HG03571 (cell line): ENCODE results near the gene GRID1.

Source experiments
- ATAC-seq: cut with Tn5 transposase; IDR thresholded peaks from one replicate; pipeline ENCODE4 v1.9.1; 2021; ENCODE audit not compliant: unreplicated experiment

The GRID1 gene

GRCh38 chr10:86234541-86235270, 131.9 kb downstream of the GRID1 start:
- ATAC-seq: no peak

GRCh38 chr10:86234107-86234506, 132.5 kb downstream of the GRID1 start:
- ATAC-seq: no peak

- ATAC-seq: no peak
These were observed 133.5 kb downstream of the GRID1 start for GRCh38 chr10:86233131-86233530.

GRCh38 chr10:86232644-86233043, 134.0 kb downstream of the GRID1 start:
- no peak for ATAC-seq

GRCh38 chr10:86231796-86232560, 134.6 kb downstream of the GRID1 start:
- no peak for ATAC-seq

DNA sequence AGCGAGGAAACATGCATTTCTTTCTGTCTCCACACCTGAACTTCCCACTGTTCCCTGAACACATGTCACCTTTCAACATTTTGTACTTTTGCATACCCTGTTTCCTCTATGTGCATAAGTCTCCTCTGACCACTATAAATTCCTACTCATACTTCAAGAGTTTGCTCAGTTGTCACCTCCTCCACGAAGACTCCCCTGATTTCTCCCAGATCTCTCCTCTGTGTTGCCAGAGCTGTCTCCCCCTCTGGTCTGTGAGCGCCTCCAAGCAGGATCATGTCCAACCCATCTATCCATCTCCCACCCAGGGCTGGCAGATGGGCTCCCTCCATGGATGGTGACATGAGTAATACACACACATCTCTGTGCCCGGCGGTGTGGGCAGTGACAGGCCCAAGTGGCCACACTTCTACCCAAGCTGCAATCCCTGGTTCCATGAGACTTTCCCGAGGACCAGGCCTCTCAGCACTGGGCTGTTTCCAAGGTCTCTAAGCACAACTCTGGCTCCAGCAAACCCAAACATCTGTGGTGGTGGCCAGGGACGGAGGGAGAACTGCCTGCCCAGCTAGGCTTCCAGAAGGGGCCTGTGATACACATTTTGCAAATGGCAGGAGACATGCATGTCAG, 135.9 kb downstream of the GRID1 start:
- ATAC-seq: no peak

DNA sequence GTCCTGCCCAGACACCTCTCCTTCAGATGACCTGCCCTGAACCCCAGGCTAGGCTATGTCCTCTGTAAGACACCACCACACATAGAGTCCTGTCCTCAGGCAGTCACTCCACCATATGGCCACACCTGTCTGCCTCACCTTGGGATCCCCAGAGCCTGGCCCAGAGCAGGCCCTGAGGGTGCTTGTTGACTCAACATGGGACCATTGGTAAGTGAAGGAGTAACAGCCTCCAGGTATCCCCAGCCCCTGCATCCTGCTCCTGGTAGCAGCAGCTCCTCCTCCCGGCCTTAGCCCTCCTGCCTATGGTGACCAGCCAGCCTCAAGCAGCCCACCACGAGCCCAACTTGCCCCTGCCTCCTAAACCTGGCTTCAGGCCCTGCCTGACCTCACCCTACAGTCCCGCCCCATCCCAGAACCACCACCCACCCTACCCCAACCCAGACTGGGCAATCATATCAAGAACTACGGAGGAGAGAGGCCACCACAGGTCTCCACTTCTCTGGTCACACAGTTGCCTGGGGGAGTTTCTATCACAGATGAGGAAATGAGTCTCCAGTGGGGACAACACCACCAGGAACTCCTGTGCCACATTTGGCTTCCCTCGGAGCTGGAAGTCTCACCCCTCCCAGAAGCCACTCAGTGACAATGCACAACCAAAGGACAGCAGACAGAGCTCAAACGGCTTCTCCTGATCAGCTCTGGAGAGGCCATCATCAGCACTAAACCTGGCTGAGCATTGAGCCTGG, 136.6 kb downstream of the GRID1 start:
- ATAC-seq: no peak

DNA sequence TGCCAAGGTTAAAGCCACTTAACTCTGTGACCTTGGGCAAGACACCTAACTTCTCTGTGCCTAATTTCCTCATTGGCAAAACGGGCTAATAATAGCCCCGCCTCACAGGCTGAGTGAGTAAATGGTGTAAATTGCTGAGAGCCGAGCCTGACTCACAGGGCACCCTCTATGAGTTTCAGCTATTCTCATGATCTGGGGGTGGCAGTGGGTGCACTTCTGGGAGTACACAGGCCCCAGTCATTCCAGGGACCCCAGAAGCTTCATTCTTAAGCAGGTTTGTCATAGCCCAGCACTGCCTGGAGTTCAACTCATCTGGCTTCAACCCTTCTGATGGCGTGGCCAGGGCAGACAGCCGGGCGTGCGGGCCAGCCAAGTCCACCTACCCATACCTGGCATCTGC, 137.2 kb downstream of the GRID1 start:
- no peak for ATAC-seq

DNA sequence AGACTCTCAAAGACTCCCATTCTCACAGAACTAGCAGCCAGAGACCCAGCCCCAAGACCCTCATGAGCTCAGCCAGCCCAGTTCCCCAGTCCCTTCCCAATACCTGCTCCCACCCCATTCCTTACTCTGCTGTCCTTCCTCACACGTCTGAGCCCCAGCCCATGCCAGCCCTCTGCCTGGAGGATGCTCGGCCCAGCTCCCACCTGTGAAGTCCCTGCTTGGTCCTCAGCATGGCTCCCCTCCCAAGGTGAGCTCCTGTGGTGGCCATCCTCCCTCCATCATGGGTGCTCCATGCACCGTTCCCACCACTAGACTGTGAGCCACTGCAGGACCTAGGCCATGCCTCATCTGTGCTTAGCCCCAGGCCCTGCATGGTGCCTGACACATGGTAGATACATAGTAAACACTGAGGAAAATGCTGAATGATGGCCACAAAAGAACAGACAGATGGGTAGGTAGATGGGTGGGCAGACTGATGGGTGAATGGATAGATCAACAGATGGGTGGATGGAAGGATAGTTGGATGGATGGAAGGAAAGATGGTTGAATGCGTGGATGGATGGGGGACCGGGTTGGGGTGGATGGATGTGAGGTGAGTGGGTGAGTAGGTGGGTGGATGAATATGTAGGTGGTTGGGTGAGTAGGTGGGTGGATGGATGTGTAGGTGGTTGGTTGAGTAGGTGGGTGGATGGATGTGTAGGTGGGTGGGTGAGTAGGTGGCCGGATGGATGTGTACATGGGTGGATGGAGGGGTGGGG, 138.9 kb downstream of the GRID1 start:
- no peak for ATAC-seq

GRCh38 chr10:86226781-86227201, 139.8 kb downstream of the GRID1 start:
- no peak for ATAC-seq

GRCh38 chr10:86226016-86226415, 140.6 kb downstream of the GRID1 start:
- no peak for ATAC-seq

DNA sequence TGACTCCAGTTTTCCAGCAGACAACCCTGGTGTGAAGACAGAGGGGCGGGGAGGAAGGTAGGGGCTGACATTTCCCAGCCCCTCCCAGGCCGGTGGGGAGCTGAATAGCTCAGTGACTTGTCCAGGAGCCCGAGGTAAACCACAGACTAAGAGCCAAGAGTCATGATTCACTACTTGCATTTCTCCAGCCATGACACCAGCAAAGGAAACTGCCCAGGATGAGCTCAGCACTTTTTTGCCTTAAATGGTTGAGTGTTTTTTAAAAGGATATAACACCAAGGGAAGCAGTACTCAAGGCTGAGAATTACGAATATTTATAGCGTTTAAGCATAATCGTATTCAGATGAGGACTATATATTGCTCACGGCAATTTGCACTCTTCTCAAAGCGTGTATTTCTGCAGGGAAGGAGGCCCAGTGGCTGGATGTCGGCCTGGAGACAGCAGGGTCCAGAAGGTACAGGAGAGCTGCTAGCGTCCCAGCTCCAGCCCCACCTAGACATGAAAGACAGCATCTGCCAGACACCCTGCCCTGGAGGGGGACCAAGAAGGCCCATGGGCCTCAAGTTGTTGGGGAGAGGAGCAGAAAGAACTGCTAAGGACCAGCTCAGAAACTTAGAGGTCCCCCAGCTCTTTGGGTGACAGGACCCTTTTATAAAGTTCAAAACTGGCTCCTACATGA, 141.4 kb downstream of the GRID1 start:
- peak; percentile 8 for ATAC-seq

DNA sequence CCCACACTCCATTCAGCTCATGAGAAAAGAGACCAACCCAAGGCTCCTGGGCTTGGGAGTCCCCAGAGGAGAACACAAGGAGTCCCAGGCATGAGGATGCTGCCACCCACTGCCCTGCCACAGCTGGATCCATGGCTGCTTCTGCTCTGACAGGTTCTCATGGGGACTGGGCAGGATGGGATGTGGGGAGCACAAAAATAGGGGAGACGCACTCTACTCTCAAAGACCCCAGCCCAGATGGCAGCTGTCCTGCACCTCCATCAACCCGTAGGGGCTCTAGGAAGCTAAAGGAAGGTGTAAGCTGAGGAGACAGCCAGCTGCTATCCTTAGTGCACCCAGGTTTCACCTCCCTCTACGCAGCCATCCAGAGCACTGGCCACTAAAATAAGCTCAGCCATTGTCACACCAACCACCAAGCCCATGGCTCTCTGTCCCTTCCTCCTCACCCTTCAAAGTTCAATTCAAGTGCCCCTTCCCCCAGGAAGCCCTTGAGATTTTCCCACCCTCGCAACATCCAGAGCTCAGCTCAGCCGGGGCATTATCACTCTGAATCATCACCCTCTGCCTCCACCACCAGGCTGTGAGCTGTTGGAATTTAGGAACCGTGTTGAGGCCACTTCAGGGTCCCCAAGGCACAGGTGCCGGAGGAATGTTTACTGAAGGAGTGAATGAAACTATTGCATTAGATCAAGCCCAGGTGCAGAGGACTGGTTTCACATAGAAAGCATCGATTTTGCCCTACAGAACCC, 142.1 kb downstream of the GRID1 start:
- peak; percentile 73 for ATAC-seq

- no peak for ATAC-seq
These were observed 143.3 kb downstream of the GRID1 start for GRCh38 chr10:86223256-86223655.

DNA sequence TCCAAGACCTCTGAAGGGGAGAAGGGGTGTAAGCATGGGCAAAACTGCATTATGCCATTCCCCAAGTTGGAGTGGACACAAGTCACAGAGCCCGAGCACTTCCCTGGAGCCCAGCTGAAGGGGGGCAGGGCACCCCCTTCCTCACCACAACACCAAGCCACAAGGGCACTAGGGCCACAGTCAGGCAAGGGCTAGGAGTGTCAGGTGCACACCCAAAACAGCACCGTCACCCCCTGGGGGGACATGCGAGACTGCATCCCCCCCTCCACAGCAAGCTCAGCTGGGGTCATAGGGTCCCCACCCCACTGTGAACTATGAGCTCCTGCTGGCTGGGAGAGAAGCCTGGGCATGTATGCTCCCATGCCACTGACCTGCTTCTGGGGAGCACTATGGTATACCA, 143.9 kb downstream of the GRID1 start:
- ATAC-seq: no peak

DNA sequence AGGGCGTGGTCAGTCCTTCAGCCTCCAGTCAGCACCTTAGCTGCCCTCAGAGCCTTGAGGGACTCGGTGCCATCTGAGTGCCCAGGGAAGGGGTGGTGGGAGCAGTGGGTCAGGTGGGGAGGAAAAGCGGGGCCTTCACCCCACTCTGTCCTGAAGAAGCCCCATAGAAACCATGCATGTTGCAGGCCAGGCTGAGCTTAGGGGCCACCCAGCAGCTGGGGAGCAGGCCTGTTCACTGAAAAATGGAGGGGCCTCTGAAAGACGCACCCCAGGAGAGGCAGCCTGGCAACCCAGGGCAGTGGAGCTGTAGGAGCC, 144.3 kb downstream of the GRID1 start:
- ATAC-seq: no peak

- ATAC-seq: no peak
These were observed 144.9 kb downstream of the GRID1 start for GRCh38 chr10:86221442-86222335.

DNA sequence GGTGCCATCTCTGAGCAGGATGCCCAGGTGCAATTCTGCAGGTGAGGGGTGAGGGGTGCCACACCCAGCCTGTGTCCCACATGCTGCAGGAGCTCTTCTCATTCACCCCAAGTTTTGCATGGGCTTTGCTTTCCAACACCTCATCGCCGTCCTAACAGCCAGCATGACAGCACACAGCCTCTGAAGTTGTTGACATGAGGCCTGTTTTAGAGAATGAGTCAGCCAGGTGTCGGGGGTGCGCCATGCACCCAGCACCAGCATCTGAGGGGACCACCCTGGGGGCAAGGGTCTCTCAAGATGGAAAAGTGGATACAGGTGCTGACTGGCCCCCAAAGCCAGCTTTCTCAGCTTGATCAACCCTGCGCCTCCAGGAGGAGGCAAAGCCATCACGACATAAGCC, 146.0 kb downstream of the GRID1 start:
- no peak for ATAC-seq

DNA sequence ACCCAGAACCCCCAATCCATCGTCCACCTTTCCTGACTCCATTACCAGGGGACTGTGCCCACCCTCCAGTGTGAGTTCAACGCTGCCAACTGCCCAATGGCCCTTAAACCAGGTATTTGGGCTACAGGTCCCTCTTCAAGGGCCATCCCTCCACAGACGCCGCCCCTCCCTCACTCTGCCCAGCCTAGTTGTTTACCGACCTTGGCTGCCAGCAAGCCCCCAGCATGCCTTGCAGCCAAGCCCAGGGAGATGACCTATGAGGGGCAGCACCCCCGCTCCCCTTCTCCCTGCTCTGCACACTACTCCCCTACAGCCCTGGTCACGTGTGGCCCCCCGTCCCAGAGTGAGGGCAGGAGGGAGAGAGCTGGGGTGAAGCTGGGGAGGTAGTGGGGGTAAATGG, 147.3 kb downstream of the GRID1 start:
- ATAC-seq: no peak
